Mesodermal cell (in vitro differentiated cells): ENCODE measurements around the gene RBM20.

ENCODE experiments used
- H3K27ac ChIP-seq: 2 replicates; pipeline ENCODE4 v1.7.0; 2013; ENCODE audit warnings: mild to moderate bottlenecking, low read depth, low read length, moderate library complexity; ENCODE audit not compliant: severe bottlenecking
- H3K36me3 ChIP-seq: 2 replicates; pipeline ENCODE4 v1.7.1; 2013; ENCODE audit warnings: mild to moderate bottlenecking, low read length, moderate library complexity; ENCODE audit not compliant: control insufficient read depth, insufficient read depth
- H3K4me1 ChIP-seq: one replicate; pipeline ENCODE4 v1.7.1; 2013; ENCODE audit warnings: mild to moderate bottlenecking, low read length; ENCODE audit not compliant: insufficient read depth, control insufficient read depth, poor library complexity, severe bottlenecking
- H3K4me3 ChIP-seq: 2 replicates; pipeline ENCODE4 v1.7.0; 2013; ENCODE audit warnings: low read length, control low read depth, mild to moderate bottlenecking; ENCODE audit not compliant: insufficient read depth, poor library complexity, severe bottlenecking; ENCODE audit errors: extremely low read depth
- H3K9me3 ChIP-seq: 2 replicates; pipeline ENCODE4 v1.7.1; 2013; ENCODE audit warnings: mild to moderate bottlenecking, low read length, moderate library complexity; ENCODE audit not compliant: control insufficient read depth
- WGBS, 2 experiments: methylation state at CpG; one replicate each; pipeline ENCODE4 v1.1.5; 2013; ENCODE audit warnings: missing lambda C conversion rate in 2 of 2; ENCODE audit not compliant: insufficient coverage in 2 of 2; 5-methylcytosine and 5-hydroxymethylcytosine counted together

RBM20 gene

DNA sequence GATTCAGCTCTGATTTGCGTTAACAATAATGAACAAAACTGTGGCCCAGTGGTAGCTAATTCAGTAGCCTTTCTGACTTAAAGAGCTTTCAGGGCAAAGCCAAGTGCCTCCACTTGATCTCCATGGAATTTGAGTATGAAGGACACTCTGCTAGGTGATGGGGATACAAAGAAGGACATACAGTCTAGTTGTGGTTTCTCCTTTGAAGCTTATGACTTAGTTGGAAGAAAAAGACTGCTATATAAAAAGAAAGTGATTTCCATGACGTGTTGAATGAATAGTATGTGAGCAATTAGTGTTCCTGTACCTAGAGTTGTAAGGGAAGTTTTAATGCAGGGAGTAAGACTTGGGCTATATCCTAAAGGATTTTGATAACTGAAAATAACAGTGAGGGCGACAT, 235.9 kb downstream of the RBM20 start:
- Histone ChIP-seq H3K4me3 (no peak overlapping the region), H3K9me3 (no peaks in the 10 kb centered on the region), H3K27ac (no peak overlapping the region), H3K4me1 (no peaks in the 10 kb centered on the region), H3K36me3 (peaks cover 19% of the 10 kb centered on the region)
- WGBS, 2 experiments: 90 to 100% methylated on average over 2 to 3 of the region's 3 CpGs

- WGBS, 2 experiments: 95 to 100% methylated on average over 7 to 8 of the region's 9 CpGs
- H3K9me3 ChIP-seq: no peaks in the 10 kb centered on the region
- no peak overlapping the region for H3K4me3 ChIP-seq
- no peaks in the 10 kb centered on the region for H3K4me1 ChIP-seq
- peaks cover 21% of the 10 kb centered on the region for H3K36me3 ChIP-seq
- H3K27ac ChIP-seq: no peak overlapping the region
These were observed 237.1 kb downstream of the RBM20 start for GRCh38 chr10:110881247-110881646.

DNA sequence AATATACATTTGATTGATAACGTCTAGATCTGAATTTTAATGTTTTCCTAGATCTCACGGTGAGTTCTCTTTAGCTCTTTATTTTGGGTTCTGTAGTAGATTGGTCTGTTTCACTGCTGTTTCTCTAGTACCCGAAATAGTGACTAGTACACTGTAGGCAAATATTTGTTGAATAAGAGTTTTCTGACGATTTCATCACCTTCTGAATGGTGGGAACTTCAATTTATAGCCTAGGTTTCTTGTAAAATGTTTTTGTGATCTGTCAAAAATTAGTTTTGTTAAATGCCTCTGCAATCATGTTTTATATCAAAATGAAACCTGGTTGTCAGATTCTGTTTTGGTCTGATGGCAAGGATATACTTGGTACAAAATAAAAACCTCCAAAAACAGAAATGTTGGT, 237.8 kb downstream of the RBM20 start:
- WGBS, 2 experiments: 92 to 96% methylated on average over 3 of the region's 4 CpGs
- no peak overlapping the region for H3K27ac ChIP-seq

GRCh38 chr10:110883924-110884323, 239.8 kb downstream of the RBM20 start:
- WGBS, 2 experiments: 94 to 98% methylated on average over 7 to 8 of the region's 10 CpGs
- Histone ChIP-seq H3K9me3 (no peaks in the 10 kb centered on the region), H3K4me1 (no peaks in the 10 kb centered on the region), H3K4me3 (no peak overlapping the region), H3K27ac (no peak overlapping the region), H3K36me3 (peaks cover 21% of the 10 kb centered on the region)

More for the DNA sequence above, 237.8 kb downstream of the RBM20 start:
- H3K36me3 ChIP-seq: peaks cover 21% of the 10 kb centered on the region
- no peaks in the 10 kb centered on the region for H3K4me1 ChIP-seq
- H3K4me3 ChIP-seq: no peak overlapping the region
- H3K9me3 ChIP-seq: no peaks in the 10 kb centered on the region

- 90 to 94% methylated on average over 2 of the region's 5 CpGs for WGBS, 2 experiments
These were observed 242.0 kb downstream of the RBM20 start for GRCh38 chr10:110885932-110886674.

GRCh38 chr10:110887560-110887959, 243.4 kb downstream of the RBM20 start:
- no peaks in the 10 kb centered on the region for H3K4me1 ChIP-seq
- H3K9me3 ChIP-seq: no peaks in the 10 kb centered on the region
- WGBS, 2 experiments: no CpG with 5 or more reads among the region's 1 CpG
- H3K4me3 ChIP-seq: no peak overlapping the region
- peaks cover 21% of the 10 kb centered on the region for H3K36me3 ChIP-seq
- no peak overlapping the region for H3K27ac ChIP-seq

More at GRCh38 chr10:110885932-110886674, 242.0 kb downstream of the RBM20 start:
- Histone ChIP-seq H3K4me1 (no peaks in the 10 kb centered on the region), H3K4me3 (no peak overlapping the region), H3K27ac (no peak overlapping the region), H3K36me3 (peaks cover 23% of the 10 kb centered on the region), H3K9me3 (no peaks in the 10 kb centered on the region)
